B cell (primary cell): ENCODE data around the gene AGTR1. TPM values are rescaled to one million over a fixed set of nuclear protein-coding genes. Genes with fewer than 3 reads are reported as not detected.

Source experiments
- ATAC-seq: fragments of 200-7000 bp; cut with Tn5 transposase; one replicate; pipeline ENCODE4 v1.10.0; 2021; ENCODE audit warnings: low read depth, mild to moderate bottlenecking, moderate number of reproducible peaks, moderate library complexity
- CTCF ChIA-PET: fragments of 350-600 bp; sonication (Branson Sonifier 250); formaldehyde crosslinking; loops from one replicate; lab custom pipeline; 2021; ENCODE audit warnings: antibody characterized with exemption, inconsistent platforms; lab: Charles Lee
- POLR2A ChIA-PET: fragments of 350-600 bp; sonication (Branson Sonifier 250); formaldehyde crosslinking; loops from one replicate; lab custom pipeline; 2021; ENCODE audit warnings: antibody characterized with exemption; lab: Charles Lee
- DNase-seq: peaks from one replicate; pipeline ENCODE4 v3.0.0; 2013
- H2AFZ ChIP-seq: 2 replicates; pipeline ENCODE4 v1.6.1; 2012; ENCODE audit warnings: mild to moderate bottlenecking, low read depth, low read length; ENCODE audit not compliant: insufficient read depth, poor library complexity, severe bottlenecking
- H3K27ac ChIP-seq, 2 donors: 1 replicate in 1 of 2; 2 replicates in 1 of 2; pipeline ENCODE4 v1.5.1; 2012 to 2013; ENCODE audit warnings: low read length in 2 of 2, mild to moderate bottlenecking in 2 of 2, moderate library complexity in 1 of 2
- H3K27me3 ChIP-seq, 4 experiments: fragments of 200-600 bp in 1 of 4; sonication (generic) in 1 of 4; replicated peaks in 1 of 4; 1 replicate in 2 of 4; 2 replicates in 2 of 4; pipeline versions ENCODE4 v1.6.1 to v1.7.0; 2013 to 2016; ENCODE audit warnings: low read length in 3 of 4, mild to moderate bottlenecking in 2 of 4, mixed read lengths in 1 of 4, moderate library complexity in 1 of 4; ENCODE audit not compliant: insufficient read depth in 4 of 4, control insufficient read depth in 3 of 4; ENCODE audit errors: control extremely low read depth in 1 of 4
- H3K36me3 ChIP-seq, 2 experiments: replicated peaks in 1 of 2; 1 replicate in 1 of 2; 2 replicates in 1 of 2; pipeline versions ENCODE4 v1.6.1 to v1.7.1; 2013; ENCODE audit warnings: low read length in 1 of 2; ENCODE audit not compliant: insufficient read depth in 2 of 2, control insufficient read depth in 1 of 2; ENCODE audit errors: control extremely low read depth in 1 of 2, extremely low read depth in 1 of 2
- H3K4me1 ChIP-seq, 2 donors: fragments of 200-600 bp in 1 of 2; sonication (generic) in 1 of 2; 1 replicate in 1 of 2; 2 replicates in 1 of 2; pipeline versions ENCODE4 v1.5.1 to v1.6.1; 2013 to 2017; ENCODE audit warnings: low read length in 2 of 2; ENCODE audit not compliant: control insufficient read depth in 2 of 2, insufficient read depth in 2 of 2
- H3K4me2 ChIP-seq: replicated peaks from 2 replicates; pipeline ENCODE3; 2012; ENCODE audit warnings: mild to moderate bottlenecking, low read depth, low read length; ENCODE audit not compliant: poor library complexity, severe bottlenecking
- H3K4me3 ChIP-seq, 5 experiments: fragments of 200-600 bp in 1 of 5; sonication (generic) in 1 of 5; 1 replicate in 3 of 5; 2 replicates in 2 of 5; pipeline versions ENCODE4 v1.5.1 to v1.7.0; 2011 to 2016; ENCODE audit warnings: low read length in 4 of 5, mild to moderate bottlenecking in 4 of 5, low read depth in 2 of 5, control low read depth in 1 of 5, moderate library complexity in 1 of 5; ENCODE audit not compliant: insufficient read depth in 1 of 5; ENCODE audit errors: control extremely low read depth in 1 of 5, extremely low read depth in 1 of 5
- H3K79me2 ChIP-seq: fragments of 200-600 bp; sonication (generic); one replicate; pipeline ENCODE4 v1.6.0; 2016; ENCODE audit warnings: low read length; ENCODE audit not compliant: control insufficient read depth, insufficient read depth
- H3K9ac ChIP-seq: fragments of 200-600 bp; sonication (generic); 2 replicates; pipeline ENCODE4 v1.6.1; 2017; ENCODE audit warnings: mild to moderate bottlenecking, low read length, moderate library complexity
- H3K9me3 ChIP-seq, 3 donors: one replicate each; pipeline versions ENCODE4 v1.6.1 to v1.7.1; 2013; ENCODE audit warnings: low read length in 2 of 3; ENCODE audit not compliant: control insufficient read depth in 2 of 3, insufficient read depth in 1 of 3; ENCODE audit errors: control extremely low read depth in 1 of 3
- H4K20me1 ChIP-seq: 2 replicates; pipeline ENCODE4 v1.6.0; 2012; ENCODE audit warnings: mild to moderate bottlenecking, low read length; ENCODE audit not compliant: insufficient read depth, control insufficient read depth, poor library complexity, severe bottlenecking
- H3K27ac Mint-ChIP-seq: one replicate; pipeline ENCODE4 v1.8.0; 2021; ENCODE audit warnings: mixed read lengths
- H3K27me3 Mint-ChIP-seq: one replicate; pipeline ENCODE4 v1.8.0; 2021; ENCODE audit warnings: mixed read lengths
- H3K4me1 Mint-ChIP-seq: one replicate; pipeline ENCODE4 v1.8.0; 2021; ENCODE audit warnings: mixed read lengths
- H3K4me3 Mint-ChIP-seq: one replicate; pipeline ENCODE4 v1.8.0; 2021; ENCODE audit warnings: mixed read lengths
- H3K9me3 Mint-ChIP-seq: one replicate; pipeline ENCODE4 v1.8.0; 2022; ENCODE audit warnings: mixed read lengths; ENCODE audit not compliant: insufficient read depth
- CTCF ChIP-seq: fragments of 200-600 bp; IDR thresholded peaks from one replicate; pipeline ENCODE4 v1.8.0; 2022; ENCODE audit warnings: antibody characterized with exemption, mild to moderate bottlenecking
- EZH2 ChIP-seq: IDR thresholded peaks from 2 replicates; pipeline ENCODE4 v1.6.1; 2012; ENCODE audit warnings: borderline replicate concordance, low read depth, mild to moderate bottlenecking, moderate library complexity, low read length; ENCODE audit not compliant: insufficient read depth, poor library complexity, severe bottlenecking
- WGBS: methylation state at CpG from one replicate; pipeline ENCODE4 v1.1.5; 2013; ENCODE audit warnings: missing lambda C conversion rate; ENCODE audit not compliant: insufficient coverage; 5-methylcytosine and 5-hydroxymethylcytosine counted together
- intact Hi-C: fragments of 100-400 bp; cut with micrococcal nuclease; formaldehyde crosslinking; loops from one replicate; pipeline ENCODE4 v1.10.0; 2022
- polyA plus RNA-seq: library from polyadenylated mRNA; depleted of rRNA; stranded (reverse); fragments of >200 nt; gene quantifications from 2 replicates; pipeline ENCODE4 v1.2.3, GENCODE V29; 2012
- total RNA-seq, 2 donors: library from RNA; stranded (reverse); fragments of 120-200 nt in 1 of 2; gene quantifications; 1 replicate in 1 of 2; 2 replicates in 1 of 2; pipeline versions ENCODE4 v1.2.3 to v1.2.4, GENCODE V29; 2013 to 2022

Gene AGTR1
- total and polyA plus RNA-seq, 2 donors (not counting 1 experiment from before 2014, with no cell fraction given), result not detected

- H3K27me3 ChIP-seq, result no peaks in the 10 kb centered on the region
- ChIA-PET CTCF (no interaction called here), POLR2A (no interaction called here)
- DNase-seq, result no peak
- WGBS, result no CpG with 5 or more reads among the region's 5 CpGs
- Mint-ChIP-seq H3K27ac (no peak overlapping the region), H3K4me1 (no peaks in the 10 kb centered on the region), H3K9me3 (no peaks in the 10 kb centered on the region), H3K27me3 (no peaks in the 10 kb centered on the region), H3K4me3 (no peak overlapping the region)
- no peak overlapping the region for H3K9ac ChIP-seq
- H3K9me3 ChIP-seq, result no peaks in the 10 kb centered on the region
- no peak overlapping the region for H3K4me3 ChIP-seq
- H3K4me2 ChIP-seq, result no peak overlapping the region
- TF ChIP-seq EZH2 (no peak), CTCF (no peak)
- H3K79me2 ChIP-seq, result no peaks in the 10 kb centered on the region
- no peaks in the 10 kb centered on the region for H3K4me1 ChIP-seq
- intact Hi-C loops, result no loop called here
- ATAC-seq, result no peak
- no peak overlapping the region for H2AFZ ChIP-seq
- no peak overlapping the region for H3K27ac ChIP-seq
- no peaks in the 10 kb centered on the region for H4K20me1 ChIP-seq
- no peaks in the 10 kb centered on the region for H3K36me3 ChIP-seq
Measured at GRCh38 chr3:148707601-148708380, 10.1 kb downstream of the AGTR1 start.

- ChIA-PET CTCF (no interaction called here), POLR2A (no interaction called here)
- H3K9me3 Mint-ChIP-seq, result no peaks in the 10 kb centered on the region
- Histone ChIP-seq H3K4me3 (no peak overlapping the region), H3K27ac (no peak overlapping the region), H3K4me1 (no peaks in the 10 kb centered on the region), H3K9me3 (no peaks in the 10 kb centered on the region), H4K20me1 (no peaks in the 10 kb centered on the region), H3K27me3 (no peaks in the 10 kb centered on the region), H3K79me2 (no peaks in the 10 kb centered on the region), H3K9ac (no peak overlapping the region), H2AFZ (no peak overlapping the region), H3K36me3 (no peaks in the 10 kb centered on the region), H3K4me2 (no peak overlapping the region)
- 100% methylated on average over 1 of the region's 5 CpGs for WGBS
- ATAC-seq (no peak), DNase-seq (no peak)
- no peak overlapping the region for H3K27ac Mint-ChIP-seq
- H3K4me3 Mint-ChIP-seq, result no peak overlapping the region
- H3K27me3 Mint-ChIP-seq, result no peaks in the 10 kb centered on the region
- TF ChIP-seq EZH2 (no peak), CTCF (no peak)
- intact Hi-C loops, result no loop called here
- H3K4me1 Mint-ChIP-seq, result no peaks in the 10 kb centered on the region
Measured at GRCh38 chr3:148708409-148708808, 10.7 kb downstream of the AGTR1 start.
